Measurements from ENCODE around the gene HOXA9.
A peak's percentile ranks its signal among the peaks of the same experiment; 100 is the strongest.

GRCh38 chr7:27173511-27173955 lies 8.2 kb upstream of the HOXA9 start:
- TF ChIP-seq CTCF (IDR thresholded peaks at IDR 0.05) = no peak
- no peak for TF ChIP-seq POLR2A (IDR thresholded peaks at IDR 0.05)
- TF ChIP-seq POLR2AphosphoS5 (IDR thresholded peaks at IDR 0.05) = peak in 1 of 3 donors; percentile 20
